ENCODE results near the gene CYTH1.

DNA sequence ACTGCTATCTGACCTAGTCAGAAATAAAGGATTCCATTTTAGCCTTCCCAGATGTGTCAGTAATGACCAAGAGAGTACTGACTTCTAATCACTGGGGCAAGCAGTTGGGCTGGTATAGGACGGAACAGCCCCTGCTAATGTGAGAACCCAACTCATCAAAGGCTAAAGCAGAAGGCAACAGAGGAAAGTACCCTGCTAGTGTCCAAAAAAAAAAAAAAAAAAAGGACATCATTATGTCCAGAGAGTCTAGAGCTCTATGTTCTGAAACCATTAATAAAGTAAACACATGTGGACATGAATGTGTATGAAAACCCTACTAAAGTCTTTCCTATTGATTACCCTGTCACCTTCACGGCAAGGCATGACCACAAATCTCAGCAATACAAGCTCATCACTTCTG lies 85.0 kb downstream of the CYTH1 start:
- TF ChIP-seq, protein P1, sequence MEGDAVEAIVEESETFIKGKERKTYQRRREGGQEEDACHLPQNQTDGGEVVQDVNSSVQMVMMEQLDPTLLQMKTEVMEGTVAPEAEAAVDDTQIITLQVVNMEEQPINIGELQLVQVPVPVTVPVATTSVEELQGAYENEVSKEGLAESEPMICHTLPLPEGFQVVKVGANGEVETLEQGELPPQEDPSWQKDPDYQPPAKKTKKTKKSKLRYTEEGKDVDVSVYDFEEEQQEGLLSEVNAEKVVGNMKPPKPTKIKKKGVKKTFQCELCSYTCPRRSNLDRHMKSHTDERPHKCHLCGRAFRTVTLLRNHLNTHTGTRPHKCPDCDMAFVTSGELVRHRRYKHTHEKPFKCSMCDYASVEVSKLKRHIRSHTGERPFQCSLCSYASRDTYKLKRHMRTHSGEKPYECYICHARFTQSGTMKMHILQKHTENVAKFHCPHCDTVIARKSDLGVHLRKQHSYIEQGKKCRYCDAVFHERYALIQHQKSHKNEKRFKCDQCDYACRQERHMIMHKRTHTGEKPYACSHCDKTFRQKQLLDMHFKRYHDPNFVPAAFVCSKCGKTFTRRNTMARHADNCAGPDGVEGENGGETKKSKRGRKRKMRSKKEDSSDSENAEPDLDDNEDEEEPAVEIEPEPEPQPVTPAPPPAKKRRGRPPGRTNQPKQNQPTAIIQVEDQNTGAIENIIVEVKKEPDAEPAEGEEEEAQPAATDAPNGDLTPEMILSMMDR (conservative IDR thresholded peaks at IDR 0.05 in 1 of 2, IDR thresholded peaks at IDR 0.05 in 1 of 2; ENCODE audit: extremely low read depth in 1 of 2, insufficient read depth in 1 of 2, low read depth in 1 of 2, low read length in 2 of 2), result no peak
- no peak for TF ChIP-seq EZH2 (IDR thresholded peaks at IDR 0.05; ENCODE audit: borderline replicate concordance, low read length)
